GM19467 (cell line): Measurements from ENCODE around the gene RPTOR.
"Not testable (repeated sequence)": the region's sequence is repeated elsewhere in the genome, so short reads cannot be mapped to it uniquely, and the experiment has no call there.

Source experiments
- ATAC-seq: cut with Tn5 transposase; IDR thresholded peaks from one replicate; pipeline ENCODE4 v1.9.1; 2021; ENCODE audit warnings: mild to moderate bottlenecking, moderate library complexity; ENCODE audit not compliant: unreplicated experiment

RPTOR gene

DNA sequence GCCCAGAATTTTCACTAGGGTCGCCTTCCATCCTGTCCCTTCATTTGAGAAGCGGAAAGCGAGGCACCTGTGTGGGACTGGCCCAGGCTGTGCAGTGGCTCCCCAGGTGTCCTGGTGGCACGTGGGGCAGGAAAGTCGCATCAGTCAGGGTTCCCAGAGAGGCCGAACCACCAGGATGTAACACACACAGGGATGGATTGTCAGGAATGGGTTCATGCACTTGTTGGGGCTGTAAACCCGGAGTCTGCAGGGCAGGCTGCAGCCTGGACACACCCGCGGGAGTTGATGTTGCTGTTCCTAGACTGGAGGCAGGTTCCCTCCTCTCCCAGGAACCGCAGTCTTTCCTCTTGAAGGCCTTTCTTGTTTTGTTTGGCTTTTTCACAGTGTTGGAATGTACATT lies 30.7 kb upstream of the RPTOR start:
- ATAC-seq = no peak

DNA sequence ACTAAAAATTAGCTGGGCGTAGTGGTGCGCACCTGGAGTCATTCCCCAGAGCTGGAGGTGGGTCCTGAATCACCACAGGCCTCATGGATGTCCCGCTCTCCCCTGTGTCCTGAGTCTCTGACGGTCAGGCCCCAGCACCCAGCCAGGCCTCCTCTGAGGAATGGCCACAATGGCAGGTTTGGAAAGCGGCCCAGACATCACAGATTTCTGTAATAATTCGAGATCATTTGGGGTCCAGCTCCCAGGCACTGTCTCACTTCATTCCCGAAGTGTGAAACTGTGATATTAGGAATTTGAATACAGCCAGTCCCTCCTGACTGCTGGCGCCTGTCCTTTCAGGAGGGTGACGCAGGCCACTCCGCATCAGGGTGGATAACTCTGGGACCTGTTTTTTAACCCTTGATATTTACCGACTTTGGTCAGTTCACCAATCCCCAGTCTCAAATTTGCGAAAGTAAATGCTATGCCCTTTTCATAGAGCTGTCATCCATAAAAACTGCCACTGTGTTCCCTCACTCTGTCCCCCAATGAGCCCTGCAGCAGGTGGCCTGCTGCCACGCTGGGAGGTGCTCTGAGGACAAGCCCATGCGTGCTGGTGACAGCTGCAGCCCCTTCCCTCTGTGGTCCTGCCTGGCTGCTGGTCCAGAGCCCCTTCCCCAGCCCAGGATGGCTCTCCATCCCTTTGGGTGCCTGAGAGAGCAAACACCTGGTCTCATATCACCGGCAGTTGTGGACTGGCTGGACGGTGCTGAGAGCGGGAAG lies 28.3 kb upstream of the RPTOR start:
- ATAC-seq = no peak

DNA sequence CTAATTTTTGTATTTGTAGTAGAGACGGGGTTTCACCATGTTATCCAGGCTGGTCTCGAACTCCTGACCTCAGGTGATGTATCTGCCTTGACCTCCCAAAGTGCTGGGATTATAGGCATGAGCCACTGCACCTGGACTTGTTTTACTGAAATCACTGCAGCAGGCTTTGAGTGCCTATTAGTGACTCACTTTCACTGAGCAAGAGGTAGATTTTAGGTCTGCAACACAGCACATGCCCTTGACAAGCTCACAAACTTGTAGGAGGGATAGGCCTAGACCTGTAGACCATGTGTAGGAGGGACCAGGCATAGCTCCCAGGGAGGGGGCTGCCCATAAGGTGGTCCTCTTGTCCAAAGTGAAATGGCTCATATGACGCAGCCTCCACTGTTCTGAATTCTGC lies 27.0 kb upstream of the RPTOR start:
- no peak for ATAC-seq

DNA sequence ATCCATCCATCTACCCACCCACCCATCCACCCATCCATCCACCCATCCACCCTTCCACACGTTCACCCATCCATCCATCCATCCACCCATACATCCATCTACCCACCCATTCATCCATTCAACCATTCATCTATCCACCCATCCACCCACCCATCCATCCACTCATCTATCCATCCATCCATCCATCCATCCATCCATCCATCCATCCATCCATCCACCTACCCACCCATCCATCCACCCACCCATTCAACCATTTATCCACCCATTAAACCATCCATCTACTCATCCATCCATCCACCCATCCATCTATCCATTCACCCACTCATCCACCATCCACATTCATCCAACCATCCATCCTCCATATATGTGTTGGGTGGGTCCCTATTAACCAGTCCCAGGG lies 26.2 kb upstream of the RPTOR start:
- no peak for ATAC-seq

DNA sequence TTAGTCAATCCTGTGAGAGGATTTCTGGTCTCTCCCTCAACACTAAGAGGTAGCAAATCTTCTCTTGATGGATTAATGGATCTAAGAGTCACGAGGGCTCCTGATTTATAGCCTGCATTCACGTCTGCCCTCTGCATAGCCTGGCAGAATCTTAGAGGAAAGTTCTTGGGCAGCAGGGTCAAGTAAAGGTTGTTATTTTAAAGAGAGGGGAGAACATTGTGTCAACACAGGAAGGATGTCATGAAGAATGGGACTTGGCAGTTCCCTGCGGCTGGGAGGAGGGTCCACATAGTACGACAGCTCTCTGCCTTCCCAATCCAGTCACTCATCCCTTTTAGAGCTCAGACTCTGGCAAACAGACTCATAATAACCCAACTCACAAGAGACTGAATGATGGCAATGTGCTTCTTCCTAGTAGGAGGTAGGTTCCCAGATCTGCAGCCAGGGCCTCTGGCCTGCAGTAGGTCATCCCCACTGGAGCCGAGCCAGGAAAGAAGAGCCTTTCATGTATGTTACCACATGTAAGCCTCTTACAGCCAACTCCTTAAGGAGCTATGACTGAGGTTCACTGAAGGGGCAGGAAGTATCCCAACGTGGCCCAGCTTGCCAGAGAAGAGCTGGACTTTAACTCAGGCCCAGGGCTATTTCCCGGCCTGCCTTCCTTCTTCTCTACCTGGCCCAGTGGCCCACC lies 25.4 kb upstream of the RPTOR start:
- no peak for ATAC-seq

DNA sequence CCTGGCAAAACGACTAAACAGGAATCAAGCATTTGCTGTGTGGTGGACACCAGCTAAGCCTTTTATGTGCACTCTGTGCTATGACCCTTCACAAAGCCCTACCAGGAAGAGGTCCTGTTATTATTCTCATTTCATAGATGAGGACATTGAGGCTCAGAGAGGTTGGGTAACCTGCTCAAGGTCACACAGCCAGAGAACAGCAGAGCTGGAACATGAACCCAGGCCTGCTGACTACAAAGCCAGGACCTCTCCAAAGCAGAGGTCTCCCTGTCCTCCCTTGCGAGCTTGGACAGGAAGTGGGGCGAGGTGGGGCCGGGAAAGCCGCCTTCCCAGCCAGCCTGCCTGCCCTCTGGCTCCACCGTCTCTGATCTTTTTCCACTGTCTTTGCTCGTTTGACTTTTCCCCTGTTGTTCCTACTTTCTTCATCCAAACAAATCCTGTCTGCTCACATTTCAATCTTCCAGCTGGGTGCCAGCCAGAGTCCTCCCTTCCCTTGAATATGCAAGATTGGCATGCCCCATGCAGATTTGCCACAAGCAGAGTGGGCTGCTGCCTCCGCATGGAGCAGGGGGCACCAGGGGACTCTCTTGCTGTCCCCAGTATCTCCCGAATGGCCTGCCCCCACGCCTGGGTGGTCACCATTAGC lies 23.7 kb upstream of the RPTOR start:
- ATAC-seq = no peak

DNA sequence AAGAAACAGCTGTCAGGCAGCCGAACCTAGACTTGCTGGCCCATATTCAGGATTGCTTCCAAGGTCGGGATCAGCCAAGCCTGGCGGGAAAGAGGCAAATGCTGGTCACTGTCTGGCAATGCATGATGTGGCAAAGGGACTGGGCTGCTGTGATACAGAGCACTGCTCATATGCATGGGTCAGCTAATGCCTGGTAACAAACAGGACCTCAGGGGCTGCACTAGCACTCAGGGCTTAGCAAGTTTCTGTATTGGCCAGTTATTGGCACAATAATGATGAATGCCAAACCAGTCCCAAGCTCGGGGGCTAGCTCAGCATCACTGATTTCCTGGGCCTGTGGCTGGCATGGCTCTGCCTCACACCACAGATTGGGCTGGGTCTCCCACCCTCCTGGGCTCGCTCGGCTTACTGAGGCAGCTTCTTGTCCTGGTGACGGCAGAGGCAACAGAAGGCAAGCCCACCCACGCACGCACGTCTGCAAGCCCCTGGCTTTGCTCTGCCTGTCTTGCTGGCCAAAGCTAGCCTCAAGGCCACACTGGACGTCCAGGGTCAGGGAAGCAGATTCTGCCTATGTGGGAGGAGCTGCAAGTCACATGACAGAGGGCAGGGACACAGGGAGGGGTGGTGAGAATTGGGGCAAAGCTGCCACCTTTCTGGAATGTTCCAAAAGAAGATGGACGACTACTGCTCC lies 21.4 kb upstream of the RPTOR start:
- no peak for ATAC-seq

DNA sequence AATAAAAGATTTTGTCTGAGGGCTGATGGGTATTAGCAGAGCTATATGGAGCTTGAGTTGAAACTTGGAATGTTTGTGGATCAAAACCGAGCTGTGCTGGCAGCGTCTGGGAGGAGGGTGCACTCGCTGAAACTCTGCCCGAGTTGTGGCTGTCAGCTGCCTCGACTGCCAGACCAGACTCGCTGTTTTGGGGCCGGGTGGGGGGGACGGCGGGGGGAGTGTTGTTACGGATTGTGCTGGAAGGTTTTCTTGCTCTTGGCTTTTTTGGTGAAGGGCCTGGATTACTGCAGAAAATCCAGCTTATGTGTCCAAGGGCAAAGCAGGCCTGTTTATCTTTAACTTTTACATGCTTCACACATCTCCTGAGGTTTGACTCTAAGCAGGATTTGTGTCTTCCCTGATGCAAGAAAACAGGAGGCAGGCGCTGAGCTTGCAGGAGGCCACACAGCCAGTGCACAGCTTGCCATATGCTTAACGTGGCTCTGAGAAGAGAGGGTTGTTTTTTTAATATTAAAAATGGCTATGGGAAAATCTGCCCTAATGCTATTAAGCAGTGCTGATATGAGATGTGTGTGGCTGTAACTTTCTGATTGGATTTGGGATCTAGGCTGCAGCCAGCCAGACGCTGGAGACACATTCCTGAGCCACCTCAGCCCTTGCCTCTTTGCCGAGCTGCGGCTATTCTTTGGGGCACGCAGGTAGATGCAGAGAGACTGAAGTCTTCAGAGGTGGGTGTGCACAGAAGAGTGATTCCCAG lies 20.5 kb upstream of the RPTOR start:
- no peak for ATAC-seq

DNA sequence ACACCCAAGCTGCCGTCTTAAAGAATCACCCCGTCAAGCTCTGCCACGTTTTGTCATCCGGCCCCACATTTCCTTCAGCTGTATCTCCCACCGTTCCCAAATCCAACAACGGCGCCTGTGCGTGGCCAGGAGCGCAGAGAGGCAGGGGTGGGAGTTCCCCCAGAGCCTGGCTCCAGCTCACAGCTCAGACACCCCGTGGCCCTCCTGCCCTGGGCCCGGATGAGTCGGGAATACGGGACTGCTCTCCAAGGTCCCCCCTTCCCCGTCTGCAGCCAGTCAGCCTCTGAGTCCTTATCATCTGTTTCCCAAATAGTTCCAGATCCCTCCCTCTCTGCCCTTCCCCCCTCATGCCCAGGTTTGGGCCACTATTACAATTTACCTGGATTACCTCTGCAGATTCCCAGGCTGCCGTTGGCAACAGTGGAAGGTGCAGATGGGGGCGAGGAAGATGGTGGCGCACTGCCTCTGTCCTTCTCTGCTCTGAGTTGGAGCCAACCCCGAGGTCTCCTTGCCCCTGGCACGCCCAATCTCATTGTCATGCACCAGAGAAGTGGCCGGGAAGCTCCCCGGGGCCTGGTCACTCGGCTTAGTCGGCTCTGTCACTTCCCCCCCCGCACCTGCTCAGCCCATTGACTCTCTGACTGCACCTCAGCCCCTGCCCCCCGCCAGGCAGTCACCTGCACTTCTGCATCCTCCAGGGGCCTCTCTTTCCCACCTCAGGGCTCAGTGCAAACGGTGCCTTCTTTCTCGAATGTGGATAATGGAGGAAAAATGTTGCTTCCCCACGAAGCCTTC lies 18.3 kb upstream of the RPTOR start:
- no peak for ATAC-seq

DNA sequence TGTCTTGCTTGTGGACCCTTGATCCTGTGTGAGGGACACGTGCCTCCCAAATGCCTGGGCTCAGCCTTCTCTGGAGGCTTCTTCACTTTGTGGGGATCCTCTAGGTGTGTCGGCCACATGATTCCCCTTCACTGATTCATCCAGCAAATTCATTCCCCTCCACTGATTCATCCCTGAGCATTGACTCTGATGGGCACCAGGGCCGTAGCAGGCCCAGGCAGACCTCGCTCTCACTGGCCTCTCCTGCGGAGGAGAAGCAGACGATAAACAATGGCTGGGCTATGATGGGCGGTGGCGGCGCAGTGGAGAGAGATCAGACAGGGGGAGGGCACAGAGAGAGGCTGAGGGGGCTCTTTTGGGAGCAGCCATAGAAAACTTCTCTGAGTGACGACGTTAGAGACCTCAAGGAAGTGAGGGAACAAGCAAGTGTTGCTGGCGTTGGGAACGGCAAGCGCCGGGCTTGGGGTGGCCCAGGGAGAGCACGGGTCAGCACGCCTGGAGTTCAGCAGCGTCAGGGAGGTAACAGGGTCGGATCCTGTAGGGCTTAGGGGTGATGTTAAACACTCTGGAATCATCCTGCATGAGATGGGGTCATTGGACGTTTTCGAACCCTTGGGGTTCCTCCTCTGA lies 17.5 kb upstream of the RPTOR start:
- no peak for ATAC-seq

DNA sequence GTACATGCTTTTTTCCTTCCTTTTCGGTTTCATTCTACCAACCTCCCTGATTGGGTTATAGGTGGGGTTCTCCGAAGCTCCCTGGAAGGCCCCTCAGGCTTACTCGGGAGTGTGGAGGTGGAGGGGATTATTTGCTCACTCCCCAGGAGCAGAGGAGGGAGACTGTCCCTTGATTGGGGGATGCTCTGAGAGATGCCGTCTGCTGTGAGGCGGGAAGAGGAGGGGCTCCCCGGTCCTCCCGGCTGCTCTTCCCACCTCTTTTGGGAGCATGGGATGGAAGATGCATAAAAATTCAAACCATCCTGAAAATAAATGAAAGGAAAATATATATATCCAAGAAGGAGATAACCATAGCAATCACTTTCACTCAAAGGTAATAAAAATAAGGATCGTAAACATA lies 16.1 kb upstream of the RPTOR start:
- no peak for ATAC-seq

DNA sequence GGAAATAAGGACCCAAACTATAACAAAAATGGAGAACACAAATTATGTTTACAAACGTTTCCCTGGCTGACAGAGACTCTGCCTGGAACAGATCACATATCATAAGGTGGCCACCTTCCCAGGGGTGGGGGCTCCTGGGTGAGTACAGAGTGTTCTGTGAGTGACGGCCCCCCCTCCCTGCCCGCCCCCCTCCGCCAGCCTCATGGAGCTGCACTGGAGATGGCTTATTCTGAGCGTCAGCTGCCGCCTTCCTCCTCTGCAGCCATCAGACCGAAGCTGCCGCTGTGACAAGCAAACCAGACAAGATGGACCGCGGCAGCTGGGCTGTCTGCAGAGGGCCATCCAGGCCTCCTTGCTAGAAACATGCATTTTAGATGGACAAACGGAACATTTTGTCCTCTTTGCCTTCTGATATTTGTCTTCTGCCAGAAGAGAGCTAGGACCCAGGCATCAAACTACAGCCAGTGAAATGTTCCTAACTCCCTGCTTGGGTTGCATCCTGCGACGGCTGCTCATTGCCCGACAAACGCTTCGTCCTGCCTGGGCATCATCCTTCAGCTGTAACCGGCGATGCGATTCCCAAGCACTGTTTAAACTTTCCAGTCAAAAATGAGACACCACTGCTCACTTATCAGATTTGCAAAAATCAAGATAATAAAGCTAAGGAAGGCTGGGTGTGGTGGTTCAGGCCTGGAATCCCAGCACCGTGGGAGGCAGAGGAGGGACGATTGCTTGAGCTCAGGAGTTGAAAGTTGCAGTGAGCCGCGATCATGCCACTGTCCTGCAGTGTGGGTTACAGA lies 15.3 kb upstream of the RPTOR start:
- ATAC-seq = no peak

DNA sequence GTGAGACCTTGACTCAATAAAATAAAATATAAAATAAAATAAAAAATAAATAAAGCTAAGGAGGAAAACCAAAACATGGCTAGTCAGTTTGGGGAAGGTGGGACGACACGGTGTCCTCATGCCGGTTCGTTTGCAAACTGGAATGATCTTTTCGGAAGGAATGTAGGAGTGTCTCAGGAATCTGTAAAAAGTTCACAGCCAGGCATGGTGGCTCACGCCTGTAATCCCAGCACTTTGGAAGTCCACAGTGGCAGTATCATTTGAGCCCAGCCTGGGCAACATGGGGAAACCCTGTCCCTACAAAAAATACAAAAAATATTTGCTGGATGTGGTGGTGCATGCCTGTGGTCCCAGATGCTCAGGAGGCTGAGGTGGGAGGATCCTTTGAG lies 14.7 kb upstream of the RPTOR start:
- ATAC-seq = no peak

DNA sequence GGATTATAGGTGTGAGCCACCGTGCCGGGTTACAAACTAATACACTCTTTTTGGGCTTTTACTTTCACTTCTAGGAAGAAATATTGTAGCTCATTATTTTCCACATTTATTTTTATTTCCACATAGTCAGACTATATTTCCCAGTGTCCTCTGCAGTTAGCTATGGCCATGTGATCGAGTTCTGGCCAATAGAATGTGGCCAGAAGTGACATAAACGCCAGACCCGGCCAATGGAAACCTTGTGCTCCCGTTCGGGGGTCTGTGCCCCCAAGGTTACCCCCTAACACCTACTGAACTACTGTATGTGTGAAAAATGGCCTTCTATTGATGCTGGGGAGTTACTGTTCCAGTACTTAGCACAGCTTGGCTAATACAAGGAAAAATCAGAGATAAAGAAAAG lies 13.2 kb upstream of the RPTOR start:
- no peak for ATAC-seq

DNA sequence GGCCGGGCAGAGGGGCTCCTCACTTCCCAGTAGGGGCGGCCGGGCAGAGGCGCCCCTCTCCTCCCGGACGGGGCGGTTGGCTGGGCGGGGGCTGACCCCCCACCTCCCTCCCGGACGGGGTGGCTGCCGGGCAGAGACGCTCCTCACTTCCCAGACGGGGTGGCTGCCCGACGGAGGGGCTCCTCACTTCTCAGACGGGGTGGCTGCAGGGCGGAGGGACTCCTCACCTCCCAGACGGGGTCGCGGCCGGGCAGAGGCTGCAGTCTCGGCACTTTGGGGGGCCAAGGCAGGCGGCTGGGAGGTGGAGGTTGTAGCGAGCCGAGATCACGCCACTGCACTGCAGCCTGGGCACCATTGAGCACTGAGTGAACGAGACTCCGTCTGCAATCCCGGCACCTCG lies 7.3 kb upstream of the RPTOR start:
- not testable (repeated sequence) for ATAC-seq

DNA sequence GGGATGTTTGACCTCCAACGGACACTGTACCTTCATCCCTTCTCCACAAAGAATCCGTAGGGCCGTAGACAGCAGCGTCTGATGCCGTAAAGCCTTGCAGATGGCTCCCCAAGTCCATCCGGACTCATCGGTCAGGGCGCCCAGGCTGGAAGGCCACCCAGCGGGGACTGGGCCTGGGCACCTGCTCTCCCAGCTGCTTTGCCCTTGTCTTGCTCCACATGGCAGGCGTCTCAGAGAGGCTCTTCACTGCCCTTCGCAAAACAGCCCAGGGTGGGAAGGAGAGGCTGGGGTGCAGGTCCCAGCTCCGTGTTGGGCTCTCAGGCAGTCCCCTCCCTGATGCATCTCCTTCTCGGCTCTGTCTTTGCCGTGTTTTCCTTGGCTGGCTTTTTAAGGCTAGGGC lies 6.2 kb upstream of the RPTOR start:
- no peak for ATAC-seq

DNA sequence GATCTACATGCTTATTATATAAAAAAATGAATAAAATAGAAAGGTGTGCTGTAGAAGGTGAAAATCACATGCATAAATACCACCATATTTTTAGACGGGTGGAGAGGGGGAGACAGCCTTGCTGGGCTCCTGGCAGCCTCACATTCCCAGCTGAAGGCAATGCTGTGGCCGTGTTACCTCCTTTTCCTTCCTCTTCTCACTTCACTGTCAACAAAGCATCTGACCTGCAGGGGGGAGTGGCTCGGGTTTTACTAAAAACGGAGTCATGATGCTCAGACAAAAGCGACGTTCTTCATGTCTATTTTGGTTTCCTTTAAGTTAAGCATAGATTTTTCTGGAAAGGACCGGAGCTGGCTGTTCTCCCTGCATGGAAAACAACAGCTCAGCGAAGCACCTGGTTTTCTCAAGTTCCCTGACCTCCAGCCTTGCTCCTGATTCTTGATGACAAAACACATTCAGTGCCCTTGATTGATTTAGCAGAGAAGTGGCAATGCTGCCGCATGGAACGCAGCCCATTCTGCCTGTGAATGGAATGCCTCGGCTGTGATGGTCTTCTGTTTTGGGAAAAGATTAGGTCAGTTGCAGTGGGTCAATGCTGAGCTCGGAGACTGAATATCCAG lies 5.5 kb upstream of the RPTOR start:
- ATAC-seq = no peak

DNA sequence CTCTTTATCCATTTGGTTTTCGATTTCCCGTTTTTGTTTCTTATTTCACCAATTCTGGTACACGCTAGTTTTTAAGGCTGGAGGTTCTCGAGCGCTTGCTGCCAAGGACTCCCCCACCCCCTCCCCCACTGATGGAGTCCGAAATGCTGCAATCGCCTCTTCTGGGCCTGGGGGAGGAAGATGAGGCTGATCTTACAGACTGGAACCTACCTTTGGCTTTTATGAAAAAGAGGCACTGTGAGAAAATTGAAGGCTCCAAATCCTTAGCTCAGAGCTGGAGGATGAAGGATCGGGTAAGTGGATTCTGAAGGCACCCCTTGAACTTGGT lies 825 bp downstream of the RPTOR start:
- no peak for ATAC-seq

DNA sequence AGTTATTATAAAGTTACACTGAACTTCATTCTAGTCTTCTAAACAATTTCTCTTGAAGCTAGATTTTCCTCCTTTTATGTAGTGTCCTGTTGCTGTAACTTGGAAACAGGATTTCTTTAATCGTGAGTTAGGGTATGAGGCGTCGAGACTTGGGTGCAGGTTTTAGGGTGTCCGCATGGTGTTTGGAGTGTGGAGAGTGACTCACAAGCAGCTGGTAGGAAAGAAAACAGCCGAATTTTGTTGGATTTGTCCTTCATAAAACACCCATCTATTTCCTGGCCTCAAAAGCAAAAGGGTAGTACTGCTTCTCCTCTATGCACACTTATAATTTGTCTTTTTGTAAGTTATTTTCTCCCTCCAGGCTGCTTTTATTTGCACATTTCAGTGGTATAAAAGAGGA lies 1.6 kb downstream of the RPTOR start:
- no peak for ATAC-seq
